GM21786 (cell line): ENCODE data around the gene IGF2R.
A peak's percentile ranks its signal among the peaks of the same experiment; 100 is the strongest.

Experiments
- ATAC-seq: cut with Tn5 transposase; IDR thresholded peaks from one replicate; pipeline ENCODE4 v1.9.1; 2021; ENCODE audit not compliant: unreplicated experiment

The IGF2R gene

DNA sequence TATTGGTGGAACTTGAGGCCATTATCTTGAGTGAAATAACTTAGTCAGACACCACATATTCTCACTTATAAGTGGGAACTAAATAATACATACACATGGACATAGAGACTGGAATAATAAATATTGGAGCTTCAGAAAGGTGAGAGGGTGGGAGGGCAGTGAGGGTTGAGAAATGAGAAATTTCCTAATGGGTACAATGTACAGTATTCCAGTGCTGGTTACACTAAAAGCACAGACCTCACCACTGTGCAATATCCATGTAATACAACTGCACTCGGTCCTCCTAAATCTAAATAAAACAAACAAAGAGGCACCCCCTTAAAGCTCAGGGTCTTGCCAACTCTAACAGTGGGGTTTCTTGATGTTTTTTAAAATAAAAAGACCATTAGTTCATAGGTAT, 53.2 kb downstream of the IGF2R start:
- no peak for ATAC-seq

DNA sequence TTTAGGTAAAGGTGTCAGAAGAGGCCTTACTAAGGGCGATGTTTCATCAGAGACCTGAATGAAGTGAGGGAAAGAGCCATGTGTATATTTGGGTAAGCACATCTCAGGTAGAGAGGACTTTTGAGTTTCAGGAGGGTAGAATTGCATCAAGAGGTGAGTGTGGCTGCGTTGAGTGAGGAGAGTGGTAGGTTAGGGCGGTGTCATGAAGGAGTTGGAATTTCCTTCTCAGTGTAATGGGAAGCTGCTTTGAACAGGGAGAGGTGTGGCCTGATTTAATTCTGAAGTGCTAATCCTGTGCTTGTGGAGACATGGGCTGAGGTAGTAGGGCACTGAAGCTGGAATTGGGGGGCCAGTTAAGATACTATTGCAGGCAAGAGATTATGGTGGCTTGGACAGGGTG, 53.9 kb downstream of the IGF2R start:
- ATAC-seq = no peak

DNA sequence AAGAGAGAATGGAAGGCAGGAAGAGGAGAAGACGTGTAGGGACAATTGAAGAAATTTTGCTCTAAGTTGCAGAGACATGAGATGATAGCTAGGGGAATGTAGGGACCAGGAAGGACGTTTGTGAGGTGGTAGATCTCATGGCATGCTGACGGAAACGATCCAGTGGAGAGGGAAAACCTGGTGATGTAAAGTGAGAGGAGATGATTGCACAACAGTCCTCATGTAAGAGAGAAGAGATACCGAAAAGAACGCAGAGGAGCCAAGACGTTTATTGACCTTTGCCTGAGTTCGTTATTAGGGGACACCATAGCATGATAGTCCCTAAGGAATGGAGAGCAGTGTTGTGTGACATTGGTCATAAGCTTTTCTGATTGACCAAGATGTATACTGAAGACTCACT, 55.3 kb downstream of the IGF2R start:
- ATAC-seq = no peak

DNA sequence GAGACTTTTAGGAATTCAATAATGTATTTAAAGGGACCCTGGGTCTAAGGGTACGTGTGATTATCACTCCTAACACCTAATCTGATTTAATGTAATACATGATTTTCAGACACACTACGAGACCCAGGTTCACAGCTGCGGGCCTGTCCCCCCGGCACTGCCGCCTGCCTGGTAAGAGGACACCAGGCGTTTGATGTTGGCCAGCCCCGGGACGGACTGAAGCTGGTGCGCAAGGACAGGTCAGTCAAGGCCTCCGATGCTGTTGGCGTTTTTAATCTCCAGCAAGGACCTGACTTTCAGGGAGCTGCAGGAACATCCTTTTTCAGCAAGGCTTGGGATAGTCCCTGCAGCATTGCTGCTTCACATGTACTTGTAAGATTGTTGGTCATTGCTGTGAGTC, 58.2 kb downstream of the IGF2R start:
- ATAC-seq = no peak

DNA sequence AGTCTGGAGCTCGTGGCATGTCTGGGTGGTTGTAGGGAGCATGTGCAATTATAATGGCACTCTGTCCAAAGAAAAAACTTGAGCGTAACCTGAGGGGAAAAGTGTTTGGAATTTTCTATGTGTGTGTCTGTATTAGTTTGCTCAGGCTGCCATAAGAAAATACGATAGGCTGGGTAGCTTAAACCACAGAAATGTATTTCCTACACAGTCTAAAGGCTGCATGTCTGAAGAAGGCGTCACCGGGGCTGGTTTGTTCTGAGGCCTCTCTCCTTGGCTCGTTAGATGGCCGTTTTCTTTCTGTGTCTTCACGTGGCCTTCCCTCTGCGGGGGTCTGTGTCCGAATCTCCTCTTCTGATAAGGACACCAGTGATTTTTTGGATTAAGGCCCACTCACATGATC, 59.0 kb downstream of the IGF2R start:
- ATAC-seq = no peak

DNA sequence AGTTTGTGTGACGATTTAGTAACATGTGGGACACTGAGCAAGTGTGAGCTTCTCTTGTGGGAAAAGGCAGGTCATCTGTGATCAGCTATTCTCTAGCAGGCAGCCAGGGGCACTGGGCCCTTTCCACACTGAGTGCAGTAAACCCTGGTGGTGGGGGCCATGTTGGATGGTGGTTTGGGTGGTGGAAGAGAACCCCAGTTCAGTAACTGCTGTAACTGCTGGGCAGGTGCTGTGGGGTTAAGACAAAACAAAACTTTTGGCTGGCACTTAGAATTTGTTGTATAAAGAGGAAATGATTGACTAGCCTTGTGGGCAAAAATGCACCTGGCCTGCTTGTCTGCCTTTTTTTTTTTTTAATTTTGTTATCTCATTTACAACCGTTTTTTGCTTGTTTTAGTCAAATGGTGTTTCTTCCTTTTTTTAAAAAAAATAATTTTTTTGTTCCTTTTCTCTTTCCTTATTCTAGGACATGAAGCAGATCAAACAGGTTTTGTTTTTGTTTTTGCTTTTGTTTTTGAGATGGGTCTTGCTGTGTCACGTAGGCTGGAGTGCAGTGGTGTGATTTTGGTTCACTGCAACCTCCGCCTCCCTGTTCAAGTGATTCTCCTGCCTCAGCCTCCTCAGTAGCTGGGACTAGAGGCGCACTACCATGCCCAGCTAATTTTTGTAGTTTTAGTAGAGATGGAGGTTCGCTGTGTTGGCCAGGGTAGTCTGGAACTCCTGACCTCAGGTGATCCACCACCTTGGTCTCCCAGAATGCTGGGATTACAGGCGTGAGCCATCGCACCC, 59.8 kb downstream of the IGF2R start:
- ATAC-seq = peak; percentile 89

DNA sequence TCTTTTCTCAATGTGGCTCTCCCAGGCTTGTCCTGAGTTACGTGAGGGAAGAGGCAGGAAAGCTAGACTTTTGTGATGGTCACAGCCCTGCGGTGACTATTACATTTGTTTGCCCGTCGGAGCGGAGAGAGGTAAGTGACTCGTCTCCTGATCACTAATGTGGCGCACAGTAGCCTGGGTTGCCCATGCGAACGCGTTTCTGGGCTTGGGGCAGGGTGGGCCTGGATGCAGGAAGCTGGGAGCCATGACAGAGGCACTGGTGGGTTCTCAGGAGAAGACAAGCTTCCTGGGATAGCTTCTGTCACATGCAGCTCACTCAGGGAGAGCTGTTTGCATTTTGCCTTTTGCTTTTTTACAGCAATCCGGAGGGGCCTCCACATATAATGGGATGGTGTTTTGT, 60.6 kb downstream of the IGF2R start:
- ATAC-seq = no peak

DNA sequence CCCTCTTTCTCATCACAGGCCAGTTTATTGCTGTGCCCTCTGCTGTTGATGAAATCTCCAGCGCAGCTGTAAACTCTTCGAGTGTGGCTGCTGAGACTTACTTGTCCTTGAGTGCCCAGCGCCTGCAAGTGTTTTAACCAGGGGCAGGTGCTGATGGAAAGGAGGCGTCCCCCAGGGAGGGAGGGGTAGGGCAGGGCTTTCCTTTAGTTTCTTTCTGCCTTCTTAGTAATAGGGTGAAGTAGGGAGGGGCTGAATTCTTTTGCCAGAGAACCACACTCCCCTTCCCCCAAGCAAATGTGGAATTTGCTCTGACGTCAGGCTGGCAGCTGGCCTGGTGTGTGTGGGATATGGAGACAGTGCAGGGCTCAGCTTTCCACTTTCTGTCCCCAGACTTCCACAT, 61.2 kb downstream of the IGF2R start:
- ATAC-seq = no peak

DNA sequence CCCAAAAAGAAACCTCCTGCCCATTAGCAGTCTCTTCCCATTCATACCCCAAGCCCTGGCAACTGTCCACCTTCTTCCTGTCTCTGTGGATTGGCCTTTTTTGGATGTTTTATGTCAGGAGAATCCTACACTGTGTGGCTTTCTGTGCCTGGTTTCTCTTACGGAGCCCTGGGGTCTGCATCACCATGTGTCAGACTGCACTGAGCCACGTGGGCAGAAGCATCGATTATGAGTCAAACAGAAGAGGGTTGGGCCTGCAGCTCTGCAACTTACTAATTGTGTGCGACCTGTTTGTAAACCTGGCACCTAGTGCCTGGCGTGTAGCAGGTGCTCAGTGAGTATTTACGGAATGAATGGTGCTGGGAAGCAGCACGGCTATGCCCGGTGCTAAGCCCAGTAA, 62.6 kb downstream of the IGF2R start:
- ATAC-seq = no peak

DNA sequence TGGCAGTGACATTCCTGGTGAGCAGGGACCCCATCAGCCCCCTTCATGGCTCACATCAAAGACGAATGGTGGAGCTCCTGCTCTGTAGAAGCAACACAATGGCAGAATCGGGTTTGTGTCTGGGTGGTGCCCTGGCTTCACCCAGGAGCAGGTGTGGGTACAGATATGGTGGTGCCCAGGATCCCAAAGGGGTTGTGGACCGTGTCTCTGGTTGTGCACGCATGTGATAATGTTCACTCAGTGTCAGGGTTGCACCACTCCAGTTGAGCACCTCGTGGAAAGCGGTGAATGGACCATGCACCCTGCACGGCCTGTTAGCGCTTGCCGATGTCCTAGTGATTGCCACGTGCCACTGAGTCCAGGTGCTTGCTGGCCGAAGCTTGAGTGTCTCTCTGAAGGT, 63.0 kb downstream of the IGF2R start:
- ATAC-seq = no peak

DNA sequence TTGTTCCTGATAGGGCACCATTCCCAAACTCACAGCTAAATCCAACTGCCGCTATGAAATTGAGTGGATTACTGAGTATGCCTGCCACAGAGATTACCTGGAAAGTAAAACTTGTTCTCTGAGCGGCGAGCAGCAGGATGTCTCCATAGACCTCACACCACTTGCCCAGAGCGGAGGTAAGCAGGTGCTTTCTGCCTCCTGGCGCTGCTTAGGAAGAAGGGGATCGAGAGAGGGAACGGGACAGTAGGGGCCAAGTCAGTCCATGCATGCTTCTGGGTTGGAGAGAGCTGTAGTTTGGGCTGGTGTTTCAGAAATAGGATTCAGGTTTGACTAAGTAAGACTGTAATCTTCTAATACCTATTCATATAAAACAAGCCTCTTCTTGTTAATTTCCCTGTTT, 63.7 kb downstream of the IGF2R start:
- no peak for ATAC-seq

DNA sequence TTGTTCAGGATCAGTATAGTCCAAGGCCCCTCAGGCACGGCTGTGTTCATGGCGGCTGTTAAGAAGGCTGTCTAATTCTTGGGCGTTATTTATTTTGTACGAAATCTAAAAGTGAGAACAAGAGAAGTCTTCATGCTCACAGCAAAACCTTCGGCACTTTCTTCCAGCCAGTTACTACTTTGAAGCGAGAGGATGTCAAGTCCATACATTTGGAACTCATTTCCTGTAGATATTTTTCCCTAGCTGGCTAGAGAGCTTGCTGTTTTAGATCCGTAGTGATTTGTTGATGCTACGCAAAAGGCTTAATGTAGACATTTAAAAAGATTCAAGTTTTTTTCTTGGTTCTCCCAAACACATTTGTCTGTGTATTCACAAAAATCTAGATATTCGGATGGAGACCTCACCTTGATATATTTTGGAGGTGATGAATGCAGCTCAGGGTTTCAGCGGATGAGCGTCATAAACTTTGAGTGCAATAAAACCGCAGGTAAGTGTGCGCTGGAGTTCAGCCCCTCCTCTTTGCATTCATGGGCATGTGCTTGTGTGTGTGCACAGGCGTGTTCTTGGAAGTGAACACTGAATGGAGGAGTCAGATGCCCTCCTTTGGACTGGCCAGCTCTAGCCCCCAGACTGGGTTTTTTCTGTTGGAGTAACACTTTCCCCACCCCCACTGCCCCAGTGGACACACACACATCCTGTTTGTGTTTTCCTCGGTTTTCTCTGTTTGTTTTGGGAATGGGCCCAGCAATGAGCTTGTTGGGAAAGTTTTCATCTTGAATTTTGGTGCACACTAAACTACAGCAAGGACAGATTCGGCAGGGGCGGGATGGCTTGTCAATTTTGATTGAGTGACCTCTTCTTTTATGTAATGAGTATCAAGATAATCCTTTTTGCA, 65.4 kb downstream of the IGF2R start:
- no peak for ATAC-seq

DNA sequence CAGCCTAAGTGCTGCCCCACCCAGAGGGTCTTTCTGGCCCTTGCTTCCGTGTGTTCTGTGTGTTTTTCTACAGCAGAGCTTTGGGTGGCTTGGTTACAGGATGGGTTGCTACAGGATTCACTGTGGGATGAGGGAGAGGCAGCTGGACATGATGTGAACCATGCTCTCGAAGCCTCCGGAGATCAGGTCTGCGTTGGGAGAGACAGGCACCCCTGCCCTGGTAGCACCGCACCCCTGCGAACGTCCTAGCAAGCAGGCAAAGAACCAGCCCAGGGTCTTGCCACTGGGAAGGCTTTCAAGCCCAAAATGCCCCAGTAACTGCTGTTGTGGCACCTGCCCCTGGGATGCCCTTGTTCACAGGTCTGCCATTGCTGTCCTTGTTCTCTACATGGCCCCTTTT, 66.4 kb downstream of the IGF2R start:
- no peak for ATAC-seq

DNA sequence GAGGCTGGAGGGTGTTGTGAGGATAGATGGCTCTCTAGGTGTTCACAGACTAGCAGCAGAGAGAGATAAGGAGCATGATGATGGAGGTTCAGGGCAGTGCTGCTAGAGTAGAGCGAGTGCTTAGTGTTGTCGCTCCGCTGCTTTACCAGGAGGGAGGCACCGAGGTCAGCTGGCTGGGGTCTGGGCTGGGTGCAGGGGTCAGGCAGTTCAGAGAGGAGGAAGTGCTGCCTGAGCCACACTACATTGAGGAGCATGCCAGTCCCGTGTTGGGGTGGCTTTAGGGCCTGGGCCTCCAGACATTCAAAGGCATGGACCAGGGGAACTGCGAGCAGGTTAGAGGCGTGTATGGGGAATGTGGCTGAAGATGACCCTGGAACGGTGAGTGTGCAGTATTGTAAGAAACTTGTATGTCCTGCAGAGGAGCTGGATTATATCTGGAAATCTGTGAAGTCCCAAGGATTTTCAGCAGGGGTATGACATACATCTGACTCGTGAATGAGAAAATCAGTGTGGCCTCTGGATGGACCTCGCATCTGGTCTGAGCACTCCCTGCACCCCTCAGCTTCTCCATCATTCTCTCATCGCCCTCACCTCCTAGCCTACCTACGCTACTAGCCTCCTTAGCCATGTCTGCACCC, 66.9 kb downstream of the IGF2R start:
- ATAC-seq = no peak

DNA sequence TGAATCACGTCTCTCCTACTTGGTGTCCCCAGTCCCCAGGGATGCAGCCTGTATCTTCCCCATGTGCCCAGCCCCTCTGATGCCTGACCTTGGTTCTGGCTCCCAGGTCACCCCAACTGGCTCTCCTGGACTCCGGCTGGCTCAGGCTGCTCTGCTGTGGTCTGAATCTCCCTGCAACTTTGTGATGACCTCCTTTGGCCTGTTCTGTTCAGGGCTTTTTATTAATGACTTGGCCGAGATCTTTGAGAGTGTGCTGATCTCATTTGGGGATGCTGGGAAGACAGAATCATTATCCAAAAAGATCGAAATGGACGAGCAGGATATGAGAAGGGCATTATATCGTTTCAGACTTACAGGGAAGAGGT, 67.4 kb downstream of the IGF2R start:
- ATAC-seq = no peak

DNA sequence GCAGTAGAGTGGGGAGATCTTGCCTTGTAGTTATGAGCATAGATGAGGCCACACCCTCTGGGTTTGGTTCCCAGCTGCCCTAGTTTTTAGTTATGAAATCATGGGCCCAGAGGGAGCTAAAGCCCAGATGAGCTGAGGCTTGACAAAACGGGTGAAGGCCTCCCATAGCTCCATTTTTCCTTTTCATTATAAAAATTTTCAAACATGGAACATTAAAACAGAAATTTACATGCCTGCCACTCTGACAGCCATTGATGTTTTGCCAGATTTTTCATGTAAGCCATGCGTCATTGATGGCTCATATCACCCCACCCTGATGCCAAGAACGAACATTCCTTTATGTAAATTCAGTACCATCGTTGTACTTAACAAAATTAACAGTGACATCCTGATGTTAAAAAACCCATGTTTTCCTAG, 67.9 kb downstream of the IGF2R start:
- ATAC-seq = no peak

DNA sequence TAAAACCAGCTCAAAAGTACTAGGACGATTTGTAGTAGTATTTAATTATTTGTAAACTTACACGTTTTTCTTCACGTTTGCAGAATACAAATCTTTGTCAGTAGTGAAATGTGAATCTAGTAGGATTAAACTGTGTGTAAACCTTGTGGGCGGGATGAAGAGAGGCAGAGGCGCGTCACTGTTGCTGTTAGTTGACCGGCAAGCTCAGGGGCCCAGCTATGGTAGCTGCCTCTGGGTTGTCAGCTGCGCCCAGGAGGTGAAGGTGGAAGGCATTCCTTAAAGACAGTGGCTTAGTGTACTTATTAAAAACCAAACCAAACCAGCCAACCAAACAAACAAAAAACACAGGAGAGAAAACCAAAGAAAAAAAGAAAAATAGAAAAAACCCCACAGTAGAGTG, 69.6 kb downstream of the IGF2R start:
- no peak for ATAC-seq

DNA sequence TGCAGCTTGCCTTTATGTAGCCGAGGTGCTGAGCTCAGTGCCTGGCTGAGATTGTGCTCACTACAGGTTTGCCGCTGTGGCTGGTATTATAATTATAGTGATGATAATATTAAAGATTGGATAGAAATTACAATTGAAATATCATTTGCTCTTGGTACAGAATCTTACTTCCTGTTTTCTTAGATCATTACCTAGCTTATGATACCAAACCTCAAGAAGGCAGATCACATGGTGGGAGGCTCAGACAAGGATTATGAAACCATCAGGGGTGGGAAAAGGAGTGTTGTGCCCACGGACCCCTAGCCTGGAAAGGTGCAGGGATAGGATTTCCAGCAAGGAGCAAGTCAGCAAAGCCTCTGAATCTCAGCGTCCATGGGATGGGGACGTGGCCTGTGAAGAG, 70.6 kb downstream of the IGF2R start:
- ATAC-seq = no peak

DNA sequence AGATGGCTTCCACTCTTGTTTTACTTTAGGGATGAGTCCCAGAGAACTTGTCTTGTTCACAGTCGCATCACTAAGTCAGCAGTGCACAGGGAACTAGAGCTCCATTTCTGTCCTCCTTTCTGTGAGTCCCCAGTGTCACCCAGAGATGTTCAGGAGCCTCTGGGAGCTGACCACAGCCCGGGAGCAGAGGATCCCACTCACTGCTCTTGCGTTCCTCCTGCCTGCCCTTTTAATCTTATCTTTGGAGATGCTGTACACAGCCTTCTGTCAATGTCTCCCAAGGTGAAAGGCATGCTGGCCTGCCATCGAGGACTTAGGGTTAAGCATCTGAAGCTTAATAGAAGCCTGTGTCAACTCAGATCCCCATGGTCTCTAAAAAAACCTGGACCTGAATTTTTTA, 71.2 kb downstream of the IGF2R start:
- ATAC-seq = no peak

DNA sequence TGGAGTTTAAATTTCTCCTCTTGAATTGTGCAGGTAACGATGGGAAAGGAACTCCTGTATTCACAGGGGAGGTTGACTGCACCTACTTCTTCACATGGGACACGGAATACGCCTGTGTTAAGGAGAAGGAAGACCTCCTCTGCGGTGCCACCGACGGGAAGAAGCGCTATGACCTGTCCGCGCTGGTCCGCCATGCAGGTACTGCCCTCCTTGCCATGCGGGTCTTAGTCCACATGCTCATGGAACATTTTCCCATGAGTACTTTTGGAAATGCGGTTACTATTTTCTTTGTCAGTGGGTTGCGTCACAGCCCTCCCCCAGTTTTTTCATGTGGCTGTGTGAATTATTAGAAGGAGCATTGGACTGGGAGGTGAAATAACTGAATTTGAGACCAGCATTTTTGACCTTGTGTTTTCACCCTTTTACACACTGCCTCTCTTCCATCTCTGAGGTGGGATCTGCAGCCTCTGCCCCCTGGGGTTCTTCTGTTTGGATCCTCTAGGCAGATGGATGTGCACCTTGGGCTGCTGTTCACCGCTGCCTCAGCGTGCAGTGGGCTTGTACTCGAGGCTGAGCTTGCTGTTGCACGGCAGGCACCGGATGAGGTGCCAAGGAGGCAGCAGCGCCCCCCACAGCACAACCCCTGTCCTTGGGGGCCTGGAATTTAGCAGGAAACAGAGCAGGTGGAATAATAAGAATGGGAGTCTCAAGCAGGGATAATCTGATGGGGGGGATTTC, 71.8 kb downstream of the IGF2R start:
- no peak for ATAC-seq

DNA sequence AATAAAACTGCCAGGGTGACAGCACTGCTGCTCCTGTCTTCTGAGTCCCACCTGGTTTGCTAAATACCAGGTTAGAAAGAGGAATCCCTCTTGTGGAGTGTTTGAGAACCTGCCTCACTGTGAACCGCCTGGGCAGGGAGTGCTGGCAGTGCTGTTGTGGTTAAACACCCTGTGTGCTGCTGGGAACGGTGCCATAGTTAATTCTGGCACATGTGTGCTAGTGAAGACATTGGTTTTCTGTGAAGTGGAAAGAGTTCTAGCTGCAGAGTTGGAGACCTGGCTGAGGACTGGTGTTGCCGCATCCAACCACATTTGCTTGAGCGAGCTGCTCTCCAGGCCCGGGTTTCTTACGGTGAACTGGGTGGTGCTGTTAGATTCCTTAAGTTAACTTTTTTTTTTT, 72.7 kb downstream of the IGF2R start:
- no peak for ATAC-seq
